Measurements from ENCODE around the gene NCKAP5. TPM values are rescaled to one million over a fixed set of nuclear protein-coding genes. Genes with fewer than 3 reads are reported as not detected.

Gene NCKAP5
- total and polyA plus RNA-seq, 7 donors, result 0.03 to 1.2 (median 0.22) TPM

GRCh38 chr2:133235968-133236367, 332.3 kb downstream of the NCKAP5 start:
- Histone ChIP-seq H3K27ac (no peak overlapping the region), H3K4me3 (no peak overlapping the region), H3K4me1 (no peaks in the 10 kb centered on the region), H3K36me3 (ENCODE audit: insufficient read depth in 1 of 2, low read depth in 1 of 2) (no peaks in the 10 kb centered on the region), H3K27me3 (ENCODE audit: insufficient read depth in 3 of 3, low read length in 2 of 3) (peaks cover 0 to 2% (median 0%) of the 10 kb centered on the region in 3 donors), H3K9me3 (no peaks in the 10 kb centered on the region)
- ATAC-seq (no peak), DNase-seq (no peak)
- WGBS, 3 donors, result 83 to 100% (median 93%) methylated on average over 1 of the region's 1 CpG
- intact Hi-C loops (cut with DNase I), result no loop called here
- TF ChIP-seq CTCF (IDR thresholded peaks at IDR 0.05), result no peak

- intact Hi-C loops (cut with DNase I), result no loop called here
- Histone ChIP-seq H3K27ac (no peak overlapping the region), H3K4me1 (no peaks in the 10 kb centered on the region), H3K9me3 (no peaks in the 10 kb centered on the region), H3K27me3 (ENCODE audit: insufficient read depth in 3 of 3, low read length in 2 of 3) (peaks cover 0 to 2% (median 0%) of the 10 kb centered on the region in 3 donors), H3K36me3 (ENCODE audit: insufficient read depth in 1 of 2, low read depth in 1 of 2) (no peaks in the 10 kb centered on the region), H3K4me3 (no peak overlapping the region)
- DNase-seq (no peak), ATAC-seq (no peak)
- no peak for TF ChIP-seq CTCF (IDR thresholded peaks at IDR 0.05)
- WGBS, 3 donors, result 65 to 80% (median 69%) methylated on average over 1 of the region's 1 CpG
Measured at GRCh38 chr2:133232556-133232955, 335.7 kb downstream of the NCKAP5 start.

GRCh38 chr2:133231264-133231663, 337.0 kb downstream of the NCKAP5 start:
- H3K9me3 ChIP-seq, result no peaks in the 10 kb centered on the region
- H3K4me3 ChIP-seq, result no peak overlapping the region
- intact Hi-C loops (cut with DNase I), result no loop called here
- DNase-seq (no peak), ATAC-seq (no peak)
- no peak for TF ChIP-seq CTCF (IDR thresholded peaks at IDR 0.05)
- no peaks in the 10 kb centered on the region for H3K4me1 ChIP-seq
- no peak overlapping the region for H3K27ac ChIP-seq
- no peaks in the 10 kb centered on the region for H3K36me3 ChIP-seq (ENCODE audit: insufficient read depth in 1 of 2, low read depth in 1 of 2)
- H3K27me3 ChIP-seq (ENCODE audit: insufficient read depth in 3 of 3, low read length in 2 of 3), result peaks cover 0 to 2% (median 0%) of the 10 kb centered on the region in 3 donors
- 93 to 97% (median 94%) methylated on average over 1 of the region's 1 CpG for WGBS, 3 donors

- intact Hi-C loops (cut with DNase I), result loop anchor here in 1 of 2 donors (5.0 kb wide), 1 partner anchor 42 kb away; no protein-coding TSS in a partner anchor
- TF ChIP-seq CTCF (IDR thresholded peaks at IDR 0.05), result no peak
- WGBS, 3 donors, result 89 to 93% (median 91%) methylated on average over 1 of the region's 1 CpG
Measured at GRCh38 chr2:133229974-133230373, 338.3 kb downstream of the NCKAP5 start.

GRCh38 chr2:133223226-133223625, 345.0 kb downstream of the NCKAP5 start:
- intact Hi-C loops (cut with DNase I), result no loop called here
- no peak overlapping the region for H3K27ac ChIP-seq
- H3K36me3 ChIP-seq (ENCODE audit: insufficient read depth in 1 of 2, low read depth in 1 of 2), result no peaks in the 10 kb centered on the region
- no peak overlapping the region for H3K4me3 ChIP-seq
- no peak for TF ChIP-seq CTCF (IDR thresholded peaks at IDR 0.05)
- no peaks in the 10 kb centered on the region for H3K9me3 ChIP-seq
- no peaks in the 10 kb centered on the region for H3K4me1 ChIP-seq
- DNase-seq (no peak), ATAC-seq (no peak)
- peaks cover 0 to 2% (median 0%) of the 10 kb centered on the region in 3 donors for H3K27me3 ChIP-seq (ENCODE audit: insufficient read depth in 3 of 3, low read length in 2 of 3)
- 72 to 76% (median 75%) methylated on average over 9 of the region's 9 CpGs for WGBS, 3 donors

More at GRCh38 chr2:133229974-133230373, 338.3 kb downstream of the NCKAP5 start:
- DNase-seq, result no peak
- Histone ChIP-seq H3K27ac (no peak overlapping the region), H3K27me3 (ENCODE audit: insufficient read depth in 3 of 3, low read length in 2 of 3) (no peaks in the 10 kb centered on the region), H3K9me3 (no peaks in the 10 kb centered on the region), H3K36me3 (ENCODE audit: insufficient read depth in 1 of 2, low read depth in 1 of 2) (no peaks in the 10 kb centered on the region), H3K4me1 (no peaks in the 10 kb centered on the region), H3K4me3 (no peak overlapping the region)
- ATAC-seq, result no peak
